SK-N-SH treated with all-trans-retinoic acid at 6 μM for 48 hours (cell line): ENCODE results near the gene ELOVL7.
A peak's percentile ranks its signal among the peaks of the same experiment; 100 is the strongest.

Source experiments
- ATAC-seq: fragments of 200-7000 bp; cut with Tn5 transposase; 3 replicates; pipeline ENCODE4 v1.9.1; 2020; ENCODE audit warnings: mild to moderate bottlenecking, moderate library complexity
- ARNTL ChIP-seq: fragments of 450-650 bp; formaldehyde crosslinking; IDR thresholded peaks from 2 replicates; pipeline ENCODE4 v1.5.0; 2020; ENCODE audit warnings: low read depth, mild to moderate bottlenecking, moderate library complexity, borderline replicate concordance
- BACH2 ChIP-seq: fragments of 250-450 bp; sonication (Bioruptor Pico); IDR thresholded peaks from 2 replicates; pipeline ENCODE4 v1.9.0; 2021; ENCODE audit warnings: mild to moderate bottlenecking, borderline replicate concordance
- ESRRG ChIP-seq: fragments of 250-450 bp; sonication (Bioruptor Pico); IDR thresholded peaks from 2 replicates; pipeline ENCODE4 v1.6.1; 2021; ENCODE audit warnings: mild to moderate bottlenecking
- GLIS3 ChIP-seq: fragments of 250-450 bp; sonication (Bioruptor Pico); IDR thresholded peaks from 2 replicates; pipeline ENCODE4 v1.5.0; 2020; ENCODE audit warnings: mild to moderate bottlenecking, moderate library complexity
- ISL1 ChIP-seq: fragments of 250-450 bp; sonication (Bioruptor Pico); IDR thresholded peaks from 2 replicates; pipeline ENCODE4 v2.1.2; 2022; ENCODE audit warnings: mild to moderate bottlenecking, moderate library complexity
- OSR1 ChIP-seq: fragments of 250-450 bp; sonication (Bioruptor Pico); IDR thresholded peaks from 2 replicates; pipeline ENCODE4 v1.8.0; 2022; ENCODE audit warnings: moderate library complexity, mild to moderate bottlenecking, inconsistent platforms
- PPARA ChIP-seq: fragments of 250-450 bp; sonication (Bioruptor Pico); IDR thresholded peaks from 2 replicates; pipeline ENCODE4 v1.5.0; 2020; ENCODE audit warnings: mild to moderate bottlenecking, borderline replicate concordance
- RARB ChIP-seq: fragments of 250-450 bp; sonication (Bioruptor Pico); IDR thresholded peaks from 2 replicates; pipeline ENCODE4 v1.8.0; 2021; ENCODE audit warnings: mild to moderate bottlenecking, moderate library complexity
- SNAI2 ChIP-seq: fragments of 250-450 bp; sonication (Bioruptor Pico); IDR thresholded peaks from 2 replicates; pipeline ENCODE4 v1.5.0; 2020; ENCODE audit warnings: mild to moderate bottlenecking, moderate library complexity
- TCF4 ChIP-seq: fragments of 250-450 bp; sonication (Bioruptor Pico); IDR thresholded peaks from 2 replicates; pipeline ENCODE4 v1.8.0; 2021; ENCODE audit warnings: mild to moderate bottlenecking, moderate library complexity, borderline replicate concordance
- TOX ChIP-seq: fragments of 250-450 bp; sonication (Bioruptor Pico); IDR thresholded peaks from 2 replicates; pipeline ENCODE4 v1.8.0; 2021; ENCODE audit warnings: mild to moderate bottlenecking, moderate library complexity, borderline replicate concordance
- ZC3H10 ChIP-seq: fragments of 250-450 bp; sonication (Bioruptor Pico); IDR thresholded peaks from 2 replicates; pipeline ENCODE4 v1.5.1; 2021; ENCODE audit warnings: mild to moderate bottlenecking, moderate library complexity
- ZFP3 ChIP-seq: fragments of 250-450 bp; sonication (Bioruptor Pico); IDR thresholded peaks from 2 replicates; pipeline ENCODE4 v1.5.0; 2020; ENCODE audit warnings: mild to moderate bottlenecking, moderate library complexity
- ZFP30 ChIP-seq: fragments of 450-650 bp; formaldehyde crosslinking; IDR thresholded peaks from 2 replicates; pipeline ENCODE4 v1.5.0; 2022; ENCODE audit warnings: mild to moderate bottlenecking, moderate library complexity
- ZNF565 ChIP-seq: fragments of 450-650 bp; formaldehyde crosslinking; conservative IDR thresholded peaks from 2 replicates; pipeline ENCODE4 v1.5.0; 2020; ENCODE audit warnings: low read depth, mild to moderate bottlenecking, moderate library complexity
- ZNF70 ChIP-seq: fragments of 450-650 bp; formaldehyde crosslinking; IDR thresholded peaks from 2 replicates; pipeline ENCODE4 v1.5.0; 2020; ENCODE audit warnings: mild to moderate bottlenecking, moderate library complexity
- ZNF8 ChIP-seq: fragments of 450-650 bp; formaldehyde crosslinking; IDR thresholded peaks from 2 replicates; pipeline ENCODE4 v1.5.0; 2020; ENCODE audit warnings: mild to moderate bottlenecking, moderate library complexity
- TF ChIP-seq, protein P1 (sequence below): fragments of 250-450 bp; sonication (Bioruptor Pico); IDR thresholded peaks from 2 replicates; pipeline ENCODE4 v1.5.1; 2021; ENCODE audit warnings: mild to moderate bottlenecking, moderate library complexity
- TF ChIP-seq, protein P2 (sequence below): fragments of 250-450 bp; sonication (Bioruptor Pico); IDR thresholded peaks from 2 replicates; pipeline ENCODE4 v1.5.0; 2020; ENCODE audit warnings: mild to moderate bottlenecking, moderate library complexity
- TF ChIP-seq, protein P3 (sequence below): fragments of 250-450 bp; sonication (Bioruptor Pico); IDR thresholded peaks from 2 replicates; pipeline ENCODE4 v1.5.1; 2020; ENCODE audit warnings: low read depth, mild to moderate bottlenecking, moderate library complexity
- TF ChIP-seq, protein P4 (sequence below): fragments of 250-450 bp; sonication (Bioruptor Pico); IDR thresholded peaks from 2 replicates; pipeline ENCODE4 v1.8.0; 2020; ENCODE audit warnings: mild to moderate bottlenecking, moderate library complexity, borderline replicate concordance
- TF ChIP-seq, protein P5 (sequence below): fragments of 250-450 bp; sonication (Bioruptor Pico); IDR thresholded peaks from 2 replicates; pipeline ENCODE4 v1.8.0; 2021; ENCODE audit warnings: low read depth, mild to moderate bottlenecking, moderate library complexity, borderline replicate concordance

Gene ELOVL7

DNA sequence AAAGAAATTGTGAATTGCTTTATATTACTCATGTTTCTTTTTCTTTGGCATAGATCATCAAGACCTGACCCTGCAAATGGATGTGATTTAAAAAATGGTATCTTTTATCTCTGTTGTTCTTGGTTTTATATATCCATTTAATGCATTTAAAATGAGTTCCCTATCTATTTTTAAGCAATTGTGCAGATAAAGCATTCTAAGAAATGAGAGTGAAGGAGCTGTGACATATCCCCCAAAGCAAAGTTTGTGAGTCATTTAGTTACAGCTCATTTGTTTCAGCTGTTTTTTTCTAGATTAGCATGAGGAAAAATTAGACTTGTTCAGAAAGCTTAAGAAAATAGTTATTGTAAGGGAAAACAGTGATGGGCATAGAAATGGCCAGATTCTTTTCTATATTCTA, 7.6 kb upstream of the ELOVL7 start:
- no peak for ATAC-seq
- peak; percentile 48 for TF ChIP-seq ISL1
- TF ChIP-seq BACH2 (CRISPR knock-in tag): no peak

DNA sequence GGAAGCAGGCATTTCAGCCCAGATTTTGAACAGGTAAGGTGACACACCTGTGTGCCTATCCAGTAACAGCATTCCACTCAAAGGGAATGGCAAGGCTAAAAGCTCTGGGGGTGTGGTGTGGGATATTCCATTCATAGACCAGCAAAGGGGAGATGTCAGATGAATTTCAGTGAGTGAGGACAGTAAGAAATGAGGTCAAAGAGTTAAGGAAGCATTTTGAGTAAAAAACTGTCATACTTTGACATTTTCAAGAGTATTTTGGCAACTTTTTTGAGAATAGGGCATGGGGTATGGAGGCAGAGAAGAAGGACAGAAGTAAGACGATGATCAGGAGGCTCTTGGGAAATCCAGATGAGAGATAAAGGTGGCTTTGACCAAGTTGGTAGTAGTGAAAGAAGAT, 2.2 kb upstream of the ELOVL7 start:
- no peak for ATAC-seq
- no peak for TF ChIP-seq ZNF70 (CRISPR knock-in tag)
- no peak for TF ChIP-seq ARNTL (CRISPR knock-in tag)
- TF ChIP-seq, protein P1, sequence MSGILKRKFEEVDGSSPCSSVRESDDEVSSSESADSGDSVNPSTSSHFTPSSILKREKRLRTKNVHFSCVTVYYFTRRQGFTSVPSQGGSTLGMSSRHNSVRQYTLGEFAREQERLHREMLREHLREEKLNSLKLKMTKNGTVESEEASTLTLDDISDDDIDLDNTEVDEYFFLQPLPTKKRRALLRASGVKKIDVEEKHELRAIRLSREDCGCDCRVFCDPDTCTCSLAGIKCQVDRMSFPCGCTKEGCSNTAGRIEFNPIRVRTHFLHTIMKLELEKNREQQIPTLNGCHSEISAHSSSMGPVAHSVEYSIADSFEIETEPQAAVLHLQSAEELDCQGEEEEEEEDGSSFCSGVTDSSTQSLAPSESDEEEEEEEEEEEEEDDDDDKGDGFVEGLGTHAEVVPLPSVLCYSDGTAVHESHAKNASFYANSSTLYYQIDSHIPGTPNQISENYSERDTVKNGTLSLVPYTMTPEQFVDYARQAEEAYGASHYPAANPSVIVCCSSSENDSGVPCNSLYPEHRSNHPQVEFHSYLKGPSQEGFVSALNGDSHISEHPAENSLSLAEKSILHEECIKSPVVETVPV (CRISPR knock-in tag): no peak
- no peak for TF ChIP-seq TOX (CRISPR knock-in tag)
- no peak for TF ChIP-seq ESRRG
- no peak for TF ChIP-seq GLIS3 (CRISPR knock-in tag)
- no peak for TF ChIP-seq RARB (CRISPR knock-in tag)
- no peak for TF ChIP-seq SNAI2
- TF ChIP-seq, protein P2, sequence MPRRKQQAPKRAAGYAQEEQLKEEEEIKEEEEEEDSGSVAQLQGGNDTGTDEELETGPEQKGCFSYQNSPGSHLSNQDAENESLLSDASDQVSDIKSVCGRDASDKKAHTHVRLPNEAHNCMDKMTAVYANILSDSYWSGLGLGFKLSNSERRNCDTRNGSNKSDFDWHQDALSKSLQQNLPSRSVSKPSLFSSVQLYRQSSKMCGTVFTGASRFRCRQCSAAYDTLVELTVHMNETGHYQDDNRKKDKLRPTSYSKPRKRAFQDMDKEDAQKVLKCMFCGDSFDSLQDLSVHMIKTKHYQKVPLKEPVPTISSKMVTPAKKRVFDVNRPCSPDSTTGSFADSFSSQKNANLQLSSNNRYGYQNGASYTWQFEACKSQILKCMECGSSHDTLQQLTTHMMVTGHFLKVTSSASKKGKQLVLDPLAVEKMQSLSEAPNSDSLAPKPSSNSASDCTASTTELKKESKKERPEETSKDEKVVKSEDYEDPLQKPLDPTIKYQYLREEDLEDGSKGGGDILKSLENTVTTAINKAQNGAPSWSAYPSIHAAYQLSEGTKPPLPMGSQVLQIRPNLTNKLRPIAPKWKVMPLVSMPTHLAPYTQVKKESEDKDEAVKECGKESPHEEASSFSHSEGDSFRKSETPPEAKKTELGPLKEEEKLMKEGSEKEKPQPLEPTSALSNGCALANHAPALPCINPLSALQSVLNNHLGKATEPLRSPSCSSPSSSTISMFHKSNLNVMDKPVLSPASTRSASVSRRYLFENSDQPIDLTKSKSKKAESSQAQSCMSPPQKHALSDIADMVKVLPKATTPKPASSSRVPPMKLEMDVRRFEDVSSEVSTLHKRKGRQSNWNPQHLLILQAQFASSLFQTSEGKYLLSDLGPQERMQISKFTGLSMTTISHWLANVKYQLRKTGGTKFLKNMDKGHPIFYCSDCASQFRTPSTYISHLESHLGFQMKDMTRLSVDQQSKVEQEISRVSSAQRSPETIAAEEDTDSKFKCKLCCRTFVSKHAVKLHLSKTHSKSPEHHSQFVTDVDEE (CRISPR knock-in tag): no peak
- no peak for TF ChIP-seq ZFP30
- TF ChIP-seq ZNF8: no peak
- no peak for TF ChIP-seq OSR1 (CRISPR knock-in tag)
- TF ChIP-seq ISL1: no peak

DNA sequence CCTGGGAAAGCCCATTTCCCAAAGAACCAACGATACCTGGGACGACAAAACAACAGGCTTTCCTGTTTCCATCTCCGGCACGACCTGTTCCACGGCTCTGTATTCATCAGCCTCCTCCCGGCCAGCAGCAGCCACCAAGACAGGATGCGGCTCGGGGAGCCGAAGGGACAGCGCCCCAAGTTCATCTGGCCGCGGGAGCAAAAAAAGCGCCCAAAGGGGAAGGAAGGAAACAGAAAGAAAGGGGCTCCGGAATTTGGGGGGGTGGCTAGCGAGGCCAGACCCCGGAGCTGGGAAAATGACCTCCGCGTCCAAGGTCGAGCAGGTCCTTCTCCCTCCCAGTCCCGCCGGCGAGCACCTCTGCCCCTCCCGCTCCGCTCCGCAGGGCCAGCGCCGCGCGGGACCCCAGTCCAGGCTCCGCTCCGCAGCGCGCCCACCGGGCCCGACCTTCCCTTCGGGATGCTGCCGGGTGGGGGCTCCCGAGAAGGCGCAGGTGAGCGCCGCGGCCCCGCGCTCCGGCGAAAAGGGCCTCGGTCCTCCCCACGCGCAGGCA, 608 bp downstream of the ELOVL7 start:
- peak; percentile 68 for ATAC-seq
- TF ChIP-seq ZNF70 (CRISPR knock-in tag) (no peak), PPARA (no peak), OSR1 (CRISPR knock-in tag) (no peak), ARNTL (CRISPR knock-in tag) (no peak), GLIS3 (CRISPR knock-in tag) (no peak), ZFP30 (no peak), TOX (CRISPR knock-in tag) (no peak), BACH2 (CRISPR knock-in tag) (no peak), ZC3H10 (CRISPR knock-in tag) (no peak), ESRRG (no peak), ISL1 (no peak), TCF4 (CRISPR knock-in tag) (no peak), ZNF565 (CRISPR knock-in tag) (no peak), ZFP3 (CRISPR knock-in tag) (no peak)
- TF ChIP-seq, protein P3, sequence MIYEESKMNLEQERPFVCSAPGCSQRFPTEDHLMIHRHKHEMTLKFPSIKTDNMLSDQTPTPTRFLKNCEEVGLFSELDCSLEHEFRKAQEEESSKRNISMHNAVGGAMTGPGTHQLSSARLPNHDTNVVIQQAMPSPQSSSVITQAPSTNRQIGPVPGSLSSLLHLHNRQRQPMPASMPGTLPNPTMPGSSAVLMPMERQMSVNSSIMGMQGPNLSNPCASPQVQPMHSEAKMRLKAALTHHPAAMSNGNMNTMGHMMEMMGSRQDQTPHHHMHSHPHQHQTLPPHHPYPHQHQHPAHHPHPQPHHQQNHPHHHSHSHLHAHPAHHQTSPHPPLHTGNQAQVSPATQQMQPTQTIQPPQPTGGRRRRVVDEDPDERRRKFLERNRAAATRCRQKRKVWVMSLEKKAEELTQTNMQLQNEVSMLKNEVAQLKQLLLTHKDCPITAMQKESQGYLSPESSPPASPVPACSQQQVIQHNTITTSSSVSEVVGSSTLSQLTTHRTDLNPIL: no peak
- TF ChIP-seq, protein P4, sequence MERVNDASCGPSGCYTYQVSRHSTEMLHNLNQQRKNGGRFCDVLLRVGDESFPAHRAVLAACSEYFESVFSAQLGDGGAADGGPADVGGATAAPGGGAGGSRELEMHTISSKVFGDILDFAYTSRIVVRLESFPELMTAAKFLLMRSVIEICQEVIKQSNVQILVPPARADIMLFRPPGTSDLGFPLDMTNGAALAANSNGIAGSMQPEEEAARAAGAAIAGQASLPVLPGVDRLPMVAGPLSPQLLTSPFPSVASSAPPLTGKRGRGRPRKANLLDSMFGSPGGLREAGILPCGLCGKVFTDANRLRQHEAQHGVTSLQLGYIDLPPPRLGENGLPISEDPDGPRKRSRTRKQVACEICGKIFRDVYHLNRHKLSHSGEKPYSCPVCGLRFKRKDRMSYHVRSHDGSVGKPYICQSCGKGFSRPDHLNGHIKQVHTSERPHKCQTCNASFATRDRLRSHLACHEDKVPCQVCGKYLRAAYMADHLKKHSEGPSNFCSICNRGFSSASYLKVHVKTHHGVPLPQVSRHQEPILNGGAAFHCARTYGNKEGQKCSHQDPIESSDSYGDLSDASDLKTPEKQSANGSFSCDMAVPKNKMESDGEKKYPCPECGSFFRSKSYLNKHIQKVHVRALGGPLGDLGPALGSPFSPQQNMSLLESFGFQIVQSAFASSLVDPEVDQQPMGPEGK: no peak
- TF ChIP-seq, protein P1 (CRISPR knock-in tag): no peak
- TF ChIP-seq, protein P2 (CRISPR knock-in tag): no peak
- TF ChIP-seq, protein P5, sequence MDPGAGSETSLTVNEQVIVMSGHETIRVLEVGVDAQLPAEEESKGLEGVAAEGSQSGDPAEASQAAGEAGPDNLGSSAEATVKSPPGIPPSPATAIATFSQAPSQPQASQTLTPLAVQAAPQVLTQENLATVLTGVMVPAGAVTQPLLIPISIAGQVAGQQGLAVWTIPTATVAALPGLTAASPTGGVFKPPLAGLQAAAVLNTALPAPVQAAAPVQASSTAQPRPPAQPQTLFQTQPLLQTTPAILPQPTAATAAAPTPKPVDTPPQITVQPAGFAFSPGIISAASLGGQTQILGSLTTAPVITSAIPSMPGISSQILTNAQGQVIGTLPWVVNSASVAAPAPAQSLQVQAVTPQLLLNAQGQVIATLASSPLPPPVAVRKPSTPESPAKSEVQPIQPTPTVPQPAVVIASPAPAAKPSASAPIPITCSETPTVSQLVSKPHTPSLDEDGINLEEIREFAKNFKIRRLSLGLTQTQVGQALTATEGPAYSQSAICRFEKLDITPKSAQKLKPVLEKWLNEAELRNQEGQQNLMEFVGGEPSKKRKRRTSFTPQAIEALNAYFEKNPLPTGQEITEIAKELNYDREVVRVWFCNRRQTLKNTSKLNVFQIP (CRISPR knock-in tag): no peak
